ENCODE data around the gene DDX1.

GRCh38 chr2:15626126-15626525 is 34.5 kb downstream of the DDX1 start:
- no peak for TF ChIP-seq CTCF (IDR thresholded peaks at IDR 0.05)
- no peak for TF ChIP-seq POLR2AphosphoS5 (IDR thresholded peaks at IDR 0.05)
